Fibroblast of the conjunctiva (primary cell): ENCODE measurements around the gene PPP2R2B.

Experiments used
- DNase-seq: peaks from one replicate; pipeline ENCODE4 v3.0.0-alpha.2; 2010; ENCODE audit warnings: low read depth

PPP2R2B gene

GRCh38 chr5:146825033-146825432 lies 53.5 kb downstream of the PPP2R2B start:
- no peak for DNase-seq

- no peak for DNase-seq
Measured at GRCh38 chr5:146821732-146822131, 56.8 kb downstream of the PPP2R2B start.

- DNase-seq = no peak
Measured at GRCh38 chr5:146820987-146821386, 57.6 kb downstream of the PPP2R2B start.

- DNase-seq = no peak
Measured at GRCh38 chr5:146818822-146819221, 59.7 kb downstream of the PPP2R2B start.

GRCh38 chr5:146817973-146818372 lies 60.6 kb downstream of the PPP2R2B start:
- DNase-seq = no peak

GRCh38 chr5:146816775-146817387 lies 61.7 kb downstream of the PPP2R2B start:
- DNase-seq = no peak

GRCh38 chr5:146815411-146815810 lies 63.1 kb downstream of the PPP2R2B start:
- no peak for DNase-seq

- DNase-seq = no peak
Measured at GRCh38 chr5:146813346-146814157, 65.0 kb downstream of the PPP2R2B start.

- no peak for DNase-seq
Measured at GRCh38 chr5:146805081-146805480, 73.5 kb downstream of the PPP2R2B start.

- DNase-seq = no peak
Measured at GRCh38 chr5:146802945-146803522, 75.5 kb downstream of the PPP2R2B start.

GRCh38 chr5:146799671-146800070 lies 78.9 kb downstream of the PPP2R2B start:
- DNase-seq = no peak

- no peak for DNase-seq
Measured at GRCh38 chr5:146799231-146799630, 79.3 kb downstream of the PPP2R2B start.

GRCh38 chr5:146797658-146798057 lies 80.9 kb downstream of the PPP2R2B start:
- DNase-seq = no peak

- DNase-seq = no peak
Measured at GRCh38 chr5:146796911-146797310, 81.6 kb downstream of the PPP2R2B start.

- DNase-seq = no peak
Measured at GRCh38 chr5:146796144-146796543, 82.4 kb downstream of the PPP2R2B start.

- DNase-seq = no peak
Measured at GRCh38 chr5:146794326-146795029, 84.1 kb downstream of the PPP2R2B start.

- DNase-seq = no peak
Measured at GRCh38 chr5:146793709-146794108, 84.8 kb downstream of the PPP2R2B start.

GRCh38 chr5:146791471-146791870 lies 87.1 kb downstream of the PPP2R2B start:
- DNase-seq = no peak

- no peak for DNase-seq
Measured at GRCh38 chr5:146789712-146790653, 88.6 kb downstream of the PPP2R2B start.

GRCh38 chr5:146788898-146789297 lies 89.7 kb downstream of the PPP2R2B start:
- DNase-seq = no peak

GRCh38 chr5:146785065-146785464 lies 93.5 kb downstream of the PPP2R2B start:
- no peak for DNase-seq

- no peak for DNase-seq
Measured at GRCh38 chr5:146781157-146781556, 97.4 kb downstream of the PPP2R2B start.
